Measurements from ENCODE around the gene NISCH.
A peak's percentile ranks its signal among the peaks of the same experiment; 100 is the strongest.

The NISCH gene

GRCh38 chr3:52495777-52496602 lies 40.6 kb downstream of the NISCH start:
- Histone ChIP-seq H2AFZ (ENCODE audit: low read length) (peak overlapping the region; percentile 24), H2AK5ac (ENCODE audit: low read depth, low read length) (peak overlapping the region; percentile 89)

DNA sequence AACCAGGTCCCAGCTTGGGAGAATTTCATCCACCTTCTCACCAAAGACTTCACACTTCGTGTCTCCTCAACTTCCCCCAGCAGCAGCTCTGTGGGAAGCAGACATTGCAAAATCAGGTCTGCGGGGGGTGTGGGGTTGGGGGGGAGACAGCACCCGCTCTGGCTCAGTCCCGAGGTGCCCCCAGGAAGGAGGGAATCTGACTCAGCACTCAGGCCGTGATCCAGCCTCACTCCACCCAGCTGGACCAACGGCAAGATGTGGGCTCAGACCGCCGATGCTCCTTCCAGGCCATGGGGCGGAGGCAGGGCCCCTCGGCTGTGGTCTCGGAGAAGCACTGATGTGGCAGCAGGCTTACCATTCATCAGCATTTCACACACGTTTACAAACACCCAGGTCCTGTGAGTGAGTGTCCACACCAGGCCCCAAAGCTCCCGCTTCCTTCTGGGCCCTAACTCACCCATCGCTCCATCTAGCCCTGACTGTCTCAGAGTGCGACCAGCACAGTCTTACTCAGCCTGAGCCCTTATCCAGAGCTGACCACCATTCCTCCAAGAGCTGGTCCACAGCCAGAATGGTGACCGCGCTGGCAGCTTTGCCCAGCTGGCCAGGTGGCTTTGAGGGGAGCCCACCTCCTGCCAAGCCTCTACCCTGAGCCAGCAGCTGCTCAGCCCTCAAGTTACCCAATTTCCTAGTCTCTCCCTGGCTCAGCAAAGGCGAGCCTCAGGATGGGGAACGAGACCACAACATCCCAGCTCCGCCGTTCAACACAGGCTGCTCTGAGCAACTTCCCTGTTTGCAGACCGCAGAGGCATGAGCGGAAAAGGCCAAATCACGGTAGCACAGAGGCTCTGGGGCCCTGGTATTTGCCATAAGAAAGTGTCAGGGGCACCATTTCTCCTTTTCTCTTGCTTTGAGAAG lies 43.0 kb downstream of the NISCH start:
- H3K4me3 ChIP-seq (ENCODE audit: low read length in 2 of 2) = no peak overlapping the region
- no peak overlapping the region for H3K18ac ChIP-seq (ENCODE audit: low read length)
- H2BK15ac ChIP-seq (ENCODE audit: low read length) = no peak overlapping the region
- no peak overlapping the region for H3K4me2 ChIP-seq (ENCODE audit: insufficient read depth, low read length, poor library complexity, severe bottlenecking)
- H3K9ac ChIP-seq (ENCODE audit: low read depth, low read length, poor library complexity) = peak overlapping the region; percentile 53
- no peak overlapping the region for H2BK12ac ChIP-seq (ENCODE audit: low read length)
- H2BK5ac ChIP-seq (ENCODE audit: low read length) = no peak overlapping the region
- H3K4me1 ChIP-seq (ENCODE audit: control insufficient read depth in 2 of 2, insufficient read depth in 1 of 2, low read depth in 1 of 2, low read length in 2 of 2) = peaks cover 0 to 1% of the 10 kb centered on the region in 2 donors
- peaks cover 0 to 3% of the 10 kb centered on the region in 2 donors for H3K36me3 ChIP-seq (replicated peaks in 1 of 2; ENCODE audit: control insufficient read depth in 2 of 2, insufficient read depth in 2 of 2, low read length in 2 of 2)
- H4K8ac ChIP-seq (ENCODE audit: low read depth, low read length) = no peak overlapping the region
- H3K4ac ChIP-seq (ENCODE audit: low read length) = no peak overlapping the region
- H3K14ac ChIP-seq (ENCODE audit: low read length) = peak overlapping the region; percentile 75
- H2BK120ac ChIP-seq (ENCODE audit: low read depth, low read length) = no peak overlapping the region
- no peaks in the 10 kb centered on the region for H3K9me3 ChIP-seq (replicated peaks in 1 of 2; ENCODE audit: control insufficient read depth in 2 of 2, insufficient read depth in 1 of 2, low read depth in 1 of 2, low read length in 2 of 2)
- H3K79me1 ChIP-seq (ENCODE audit: low read depth, low read length) = no peaks in the 10 kb centered on the region
- no CpG with 5 or more reads among the region's 24 CpGs for WGBS, 2 donors (ENCODE audit: extremely low coverage in 2 of 2, insufficient read length in 2 of 2, insufficient replicate concordance in 1 of 2)
- no peak overlapping the region for H3K23ac ChIP-seq (ENCODE audit: low read depth, low read length, poor library complexity)
- H2AK5ac ChIP-seq (ENCODE audit: low read depth, low read length) = no peak overlapping the region
- H3K27me3 ChIP-seq (ENCODE audit: control insufficient read depth in 3 of 3, insufficient read depth in 3 of 3, low read depth in 1 of 3, low read length in 3 of 3) = peaks cover 0 to 22% (median 0%) of the 10 kb centered on the region in 3 experiments
- H2AFZ ChIP-seq (ENCODE audit: low read length) = no peak overlapping the region
- DNase-seq (ENCODE audit: low spot score) = no peak
- no peak overlapping the region for H4K91ac ChIP-seq (ENCODE audit: low read depth, low read length, poor library complexity)
- no peak overlapping the region for H3K27ac ChIP-seq (replicated peaks; ENCODE audit: low read length)

More at GRCh38 chr3:52495777-52496602, 40.6 kb downstream of the NISCH start:
- Histone ChIP-seq H3K14ac (ENCODE audit: low read length) (peak overlapping the region; percentile 63), H3K27ac (replicated peaks; ENCODE audit: low read length) (no peak overlapping the region), H2BK120ac (ENCODE audit: low read depth, low read length) (no peak overlapping the region), H4K8ac (ENCODE audit: low read depth, low read length) (no peak overlapping the region), H3K36me3 (replicated peaks in 1 of 2; ENCODE audit: control insufficient read depth in 2 of 2, insufficient read depth in 2 of 2, low read length in 2 of 2) (peaks cover 17 to 27% of the 10 kb centered on the region in 2 donors), H3K9ac (ENCODE audit: low read depth, low read length, poor library complexity) (peak overlapping the region; percentile 76), H4K91ac (ENCODE audit: low read depth, low read length, poor library complexity) (no peak overlapping the region), H3K18ac (ENCODE audit: low read length) (peak overlapping the region; percentile 60), H2BK5ac (ENCODE audit: low read length) (peak overlapping the region; percentile 84), H3K4me3 (ENCODE audit: low read length in 2 of 2) (no peak overlapping the region), H3K4me2 (ENCODE audit: insufficient read depth, low read length, poor library complexity, severe bottlenecking) (no peak overlapping the region), H3K23ac (ENCODE audit: low read depth, low read length, poor library complexity) (peak overlapping the region; percentile 58), H3K4ac (ENCODE audit: low read length) (peak overlapping the region; percentile 8), H3K79me1 (ENCODE audit: low read depth, low read length) (no peaks in the 10 kb centered on the region), H2BK12ac (ENCODE audit: low read length) (no peak overlapping the region), H3K27me3 (ENCODE audit: control insufficient read depth in 3 of 3, insufficient read depth in 3 of 3, low read depth in 1 of 3, low read length in 3 of 3) (peaks cover 0 to 5% (median 0%) of the 10 kb centered on the region in 3 experiments), H3K9me3 (replicated peaks in 1 of 2; ENCODE audit: control insufficient read depth in 2 of 2, insufficient read depth in 1 of 2, low read depth in 1 of 2, low read length in 2 of 2) (no peaks in the 10 kb centered on the region), H3K4me1 (ENCODE audit: control insufficient read depth in 2 of 2, insufficient read depth in 1 of 2, low read depth in 1 of 2, low read length in 2 of 2) (peaks cover 0 to 7% of the 10 kb centered on the region in 2 donors), H2BK15ac (ENCODE audit: low read length) (peak overlapping the region; percentile 22)
- no peak for DNase-seq (ENCODE audit: low spot score)
- no CpG with 5 or more reads among the region's 16 CpGs for WGBS, 2 donors (ENCODE audit: extremely low coverage in 2 of 2, insufficient read length in 2 of 2, insufficient replicate concordance in 1 of 2)

DNA sequence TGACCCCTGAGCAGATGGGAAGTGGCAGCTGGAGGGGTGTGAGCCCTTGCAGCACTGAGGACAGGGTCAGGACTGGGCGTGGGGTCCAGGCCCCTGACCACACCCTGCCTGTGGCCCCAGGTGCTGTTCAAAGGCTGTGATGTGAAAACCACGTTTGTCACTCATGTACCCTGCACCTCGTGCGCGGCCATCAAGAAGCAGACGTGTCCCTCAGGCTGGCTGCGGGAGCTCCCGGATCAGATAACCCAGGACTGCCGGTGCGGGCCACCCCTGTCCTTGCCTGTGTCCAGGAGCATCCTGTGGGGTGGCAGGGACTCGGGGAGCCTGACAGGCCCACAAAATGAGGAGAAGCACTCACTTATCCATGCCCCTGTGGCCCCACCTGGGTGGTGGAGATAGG lies 45.6 kb downstream of the NISCH start:
- Histone ChIP-seq H2AFZ (ENCODE audit: low read length) (no peak overlapping the region), H3K79me1 (ENCODE audit: low read depth, low read length) (no peaks in the 10 kb centered on the region), H2AK5ac (ENCODE audit: low read depth, low read length) (peak overlapping the region; percentile 58), H3K4me1 (ENCODE audit: control insufficient read depth in 2 of 2, insufficient read depth in 1 of 2, low read depth in 1 of 2, low read length in 2 of 2) (peaks cover 0 to 8% of the 10 kb centered on the region in 2 donors), H3K4me2 (ENCODE audit: insufficient read depth, low read length, poor library complexity, severe bottlenecking) (no peak overlapping the region), H2BK5ac (ENCODE audit: low read length) (peak overlapping the region; percentile 10), H3K18ac (ENCODE audit: low read length) (peak overlapping the region; percentile 79), H3K14ac (ENCODE audit: low read length) (peak overlapping the region; percentile 51), H3K9me3 (replicated peaks in 1 of 2; ENCODE audit: control insufficient read depth in 2 of 2, insufficient read depth in 1 of 2, low read depth in 1 of 2, low read length in 2 of 2) (no peaks in the 10 kb centered on the region), H4K8ac (ENCODE audit: low read depth, low read length) (no peak overlapping the region), H3K27me3 (ENCODE audit: control insufficient read depth in 3 of 3, insufficient read depth in 3 of 3, low read depth in 1 of 3, low read length in 3 of 3) (peaks cover 0 to 22% (median 0%) of the 10 kb centered on the region in 3 experiments), H3K4me3 (ENCODE audit: low read length in 2 of 2) (no peak overlapping the region), H3K4ac (ENCODE audit: low read length) (no peak overlapping the region), H4K91ac (ENCODE audit: low read depth, low read length, poor library complexity) (no peak overlapping the region), H3K9ac (ENCODE audit: low read depth, low read length, poor library complexity) (no peak overlapping the region), H3K27ac (replicated peaks; ENCODE audit: low read length) (no peak overlapping the region), H2BK15ac (ENCODE audit: low read length) (no peak overlapping the region), H3K36me3 (replicated peaks in 1 of 2; ENCODE audit: control insufficient read depth in 2 of 2, insufficient read depth in 2 of 2, low read length in 2 of 2) (no peaks in the 10 kb centered on the region), H2BK12ac (ENCODE audit: low read length) (no peak overlapping the region), H2BK120ac (ENCODE audit: low read depth, low read length) (peak overlapping the region; percentile 17), H3K23ac (ENCODE audit: low read depth, low read length, poor library complexity) (no peak overlapping the region)
- no peak for DNase-seq (ENCODE audit: low spot score)
- no CpG with 5 or more reads among the region's 11 CpGs for WGBS, 2 donors (ENCODE audit: extremely low coverage in 2 of 2, insufficient read length in 2 of 2, insufficient replicate concordance in 1 of 2)

All from neuronal stem cell (in vitro differentiated cells).